H1 (cell line): ENCODE measurements around the gene ZHX3. TPM values are rescaled to one million over a fixed set of nuclear protein-coding genes. Genes with fewer than 3 reads are reported as not detected.

ENCODE experiments used
- CTCF ChIA-PET: fragments of 300-600 bp; sonication (Branson Sonifier 250); formaldehyde crosslinking; loops from one replicate; lab custom pipeline; 2021; ENCODE audit not compliant: partially characterized antibody; lab: Charles Lee
- POLR2A ChIA-PET: fragments of 300-600 bp; sonication (Branson Sonifier 250); formaldehyde crosslinking; loops from one replicate; lab custom pipeline; 2021; ENCODE audit warnings: inconsistent platforms; ENCODE audit not compliant: partially characterized antibody; lab: Charles Lee
- DNase-seq, 2 experiments: peaks; one replicate each; pipeline versions ENCODE4 v3.0.0 to v3.0.0-alpha.2; 2010 to 2022; ENCODE audit warnings: low spot score in 2 of 2, low read depth in 1 of 2, mixed read lengths in 1 of 2
- FAIRE-seq: peaks from 2 replicates; lab custom pipeline; 2011; peaks lifted over from hg19 to GRCh38; lab: Jason Lieb, UNC
- H2AFZ ChIP-seq: 2 replicates; pipeline ENCODE4 v1.8.1; 2012; ENCODE audit warnings: low read length, inconsistent platforms
- H2AK5ac ChIP-seq: 2 replicates; pipeline ENCODE4 v1.6.1; 2013; ENCODE audit warnings: low read depth, low read length
- H2BK120ac ChIP-seq: replicated peaks from 2 replicates; pipeline ENCODE3; 2013; ENCODE audit warnings: low read depth, low read length, inconsistent platforms
- H2BK12ac ChIP-seq: 2 replicates; pipeline ENCODE4 v1.6.1; 2013; ENCODE audit warnings: low read depth, low read length
- H2BK15ac ChIP-seq: 2 replicates; pipeline ENCODE4 v1.6.1; 2013; ENCODE audit warnings: low read length
- H2BK20ac ChIP-seq: 2 replicates; pipeline ENCODE4 v1.6.1; 2013; ENCODE audit warnings: low read length
- H2BK5ac ChIP-seq: 2 replicates; pipeline ENCODE4 v1.6.1; 2013; ENCODE audit warnings: low read depth, low read length
- H3K14ac ChIP-seq: 2 replicates; pipeline ENCODE4 v1.6.1; 2013; ENCODE audit warnings: inconsistent platforms; ENCODE audit not compliant: insufficient read length
- H3K18ac ChIP-seq: 2 replicates; pipeline ENCODE4 v1.6.1; 2013; ENCODE audit warnings: low read length; ENCODE audit errors: extremely low read depth
- H3K23ac ChIP-seq: 2 replicates; pipeline ENCODE4 v1.6.1; 2013; ENCODE audit warnings: inconsistent platforms; ENCODE audit not compliant: insufficient read length
- H3K23me2 ChIP-seq: 2 replicates; pipeline ENCODE4 v1.6.1; 2013; ENCODE audit warnings: low read depth, low read length
- H3K27ac ChIP-seq: 2 replicates; pipeline ENCODE4 v1.6.1; 2011; ENCODE audit warnings: low read depth, low read length, inconsistent platforms
- H3K27me3 ChIP-seq, 4 experiments: replicated peaks in 1 of 4; 1 replicate in 1 of 4; 2 replicates in 3 of 4; pipeline versions ENCODE4 v1.6.1 to v1.8.1; 2011 to 2013; ENCODE audit warnings: low read length in 3 of 4, mild to moderate bottlenecking in 3 of 4, inconsistent platforms in 2 of 4, mixed read lengths in 2 of 4, moderate library complexity in 1 of 4; ENCODE audit not compliant: control insufficient read depth in 3 of 4, insufficient read depth in 3 of 4; ENCODE audit errors: extremely low read depth in 1 of 4
- H3K36me3 ChIP-seq, 4 experiments: 2 replicates each; pipeline versions ENCODE4 v1.6.1 to v1.8.1; 2011 to 2013; ENCODE audit warnings: mild to moderate bottlenecking in 4 of 4, low read length in 3 of 4, moderate library complexity in 2 of 4, control low read depth in 1 of 4, inconsistent platforms in 1 of 4; ENCODE audit not compliant: insufficient read depth in 4 of 4, control insufficient read depth in 2 of 4
- H3K4ac ChIP-seq: replicated peaks from 2 replicates; pipeline ENCODE3; 2013; ENCODE audit warnings: low read length, low read depth, mixed read lengths, inconsistent platforms; ENCODE audit not compliant: insufficient read length
- H3K4me1 ChIP-seq, 4 experiments: replicated peaks in 1 of 4; 1 replicate in 1 of 4; 2 replicates in 3 of 4; pipeline versions ENCODE4 v1.6.1 to v1.8.1; 2011 to 2013; ENCODE audit warnings: low read length in 3 of 4, inconsistent platforms in 2 of 4, mixed read lengths in 1 of 4; ENCODE audit not compliant: insufficient read depth in 4 of 4, control insufficient read depth in 3 of 4
- H3K4me2 ChIP-seq, 2 experiments: 2 replicates each; pipeline versions ENCODE4 v1.6.1 to v1.8.1; 2011 to 2013; ENCODE audit warnings: low read depth in 2 of 2, low read length in 2 of 2, control low read depth in 1 of 2, inconsistent platforms in 1 of 2, mild to moderate bottlenecking in 1 of 2; ENCODE audit not compliant: insufficient read depth in 1 of 2
- H3K4me3 ChIP-seq, 4 experiments: fragments of 200-600, 300-600 bp in 1 of 4; sonication (generic), shearing (Covaris generic), sonication (Bioruptor Twin) in 1 of 4; 2 replicates each; pipeline versions ENCODE4 v1.5.1 to v1.8.1; 2011 to 2016; ENCODE audit warnings: low read length in 4 of 4, low read depth in 3 of 4, control low read depth in 2 of 4, inconsistent platforms in 2 of 4, mild to moderate bottlenecking in 2 of 4, mixed read lengths in 1 of 4, moderate library complexity in 1 of 4; ENCODE audit not compliant: insufficient read depth in 2 of 4; ENCODE audit errors: extremely low read depth in 1 of 4
- H3K56ac ChIP-seq: replicated peaks from 2 replicates; pipeline ENCODE3; 2013; ENCODE audit warnings: low read depth, mild to moderate bottlenecking, mixed read lengths, low read length, inconsistent platforms; ENCODE audit not compliant: insufficient read length
- H3K79me1 ChIP-seq: 2 replicates; pipeline ENCODE4 v1.6.1; 2013; ENCODE audit warnings: low read depth, low read length, control low read depth
- H3K79me2 ChIP-seq, 2 experiments: 2 replicates each; pipeline versions ENCODE4 v1.6.1 to v1.8.1; 2012 to 2013; ENCODE audit warnings: low read length in 2 of 2, mild to moderate bottlenecking in 2 of 2, inconsistent platforms in 1 of 2; ENCODE audit not compliant: insufficient read depth in 2 of 2, control insufficient read depth in 1 of 2
- H3K9ac ChIP-seq, 4 experiments: replicated peaks in 1 of 4; 1 replicate in 1 of 4; 2 replicates in 3 of 4; pipeline versions ENCODE4 v1.6.1 to v1.8.1; 2011 to 2013; ENCODE audit warnings: low read depth in 3 of 4, low read length in 3 of 4, control low read depth in 2 of 4, mild to moderate bottlenecking in 2 of 4, moderate library complexity in 2 of 4, inconsistent platforms in 1 of 4; ENCODE audit errors: extremely low read depth in 1 of 4
- H3K9me3 ChIP-seq, 2 experiments: 2 replicates each; pipeline versions ENCODE4 v1.6.1 to v1.8.1; 2012 to 2013; ENCODE audit warnings: mild to moderate bottlenecking in 2 of 2, moderate library complexity in 2 of 2, control low read depth in 1 of 2, inconsistent platforms in 1 of 2, low read depth in 1 of 2, low read length in 1 of 2, mixed read lengths in 1 of 2; ENCODE audit not compliant: insufficient read depth in 2 of 2
- H4K20me1 ChIP-seq, 2 experiments: replicated peaks in 1 of 2; 2 replicates each; pipeline versions ENCODE3 to v1.8.1; 2011 to 2013; ENCODE audit warnings: inconsistent platforms in 2 of 2, low read length in 2 of 2, mild to moderate bottlenecking in 1 of 2; ENCODE audit not compliant: insufficient read depth in 2 of 2, control insufficient read depth in 1 of 2
- H4K5ac ChIP-seq: 2 replicates; pipeline ENCODE4 v1.6.1; 2013; ENCODE audit warnings: low read length, low read depth, mixed read lengths, inconsistent platforms; ENCODE audit not compliant: insufficient read length
- H4K8ac ChIP-seq: 2 replicates; pipeline ENCODE4 v1.8.0; 2013; ENCODE audit warnings: mild to moderate bottlenecking, moderate library complexity, low read length, inconsistent platforms; ENCODE audit not compliant: insufficient read depth; ENCODE audit errors: extremely low read depth
- H4K91ac ChIP-seq: replicated peaks from 2 replicates; pipeline ENCODE3; 2013; ENCODE audit warnings: low read length, mixed read lengths, inconsistent platforms; ENCODE audit not compliant: insufficient read length
- ATF3 ChIP-seq: IDR thresholded peaks from 2 replicates; pipeline ENCODE4 v1.6.1; 2011; ENCODE audit warnings: low read depth, mild to moderate bottlenecking, low read length; ENCODE audit not compliant: insufficient read depth
- WGBS, 2 experiments: shearing (Covaris generic) in 1 of 2; methylation state at CpG; one replicate each; pipeline versions ENCODE4 v1.1.6 to v1.1.7; 2013 to 2015; ENCODE audit warnings: low lambda C conversion rate in 2 of 2, mixed read lengths in 2 of 2, inconsistent platforms in 1 of 2, low coverage in 1 of 2, missing lambda C conversion rate in 1 of 2; ENCODE audit not compliant: insufficient replicate concordance in 2 of 2, insufficient coverage in 1 of 2, insufficient read length in 1 of 2; ENCODE audit errors: extremely low coverage in 1 of 2, missing lambda C conversion rate in 1 of 2; 5-methylcytosine and 5-hydroxymethylcytosine counted together
- polyA plus RNA-seq, 7 experiments: library from polyadenylated mRNA; depleted of rRNA in 3 of 7; stranded (reverse) in 5 of 7; unstranded in 2 of 7; fragments of >200 nt in 5 of 7; fragments of 200-250 nt in 2 of 7; gene quantifications; 1 replicate in 5 of 7; 2 replicates in 1 of 7; 4 replicates in 1 of 7; pipeline versions ENCODE4 v1.2.1 to v1.2.3, GENCODE V29; 2011 to 2013; ENCODE audit warnings: missing spikeins in 2 of 7, mixed read lengths in 2 of 7
- total RNA-seq: library from RNA; stranded (reverse); fragmentation: NEBNext Ultra II Directional; extraction: Animal tissue kit (Norgen Biotek cat#: 25700); gene quantifications from 2 replicates; pipeline ENCODE4 v1.2.1, GENCODE V29; 2021

ZHX3 gene
- total and polyA plus RNA-seq, 2 of the 8 experiments (the other 6 are each of a cell fraction or from before 2014, with no cell fraction given): 1.00 to 7.8 TPM

- Histone ChIP-seq H3K23ac (no peak overlapping the region), H4K8ac (no peak overlapping the region), H3K79me1 (no peaks in the 10 kb centered on the region), H3K36me3 (no peaks in the 10 kb centered on the region), H3K27ac (no peak overlapping the region), H3K9ac (no peak overlapping the region), H2BK120ac (no peak overlapping the region), H2BK5ac (no peak overlapping the region), H3K4me2 (no peak overlapping the region), H2BK12ac (no peak overlapping the region), H3K23me2 (no peaks in the 10 kb centered on the region), H3K18ac (no peak overlapping the region), H4K20me1 (no peaks in the 10 kb centered on the region), H2AK5ac (no peak overlapping the region), H4K91ac (no peak overlapping the region), H3K14ac (no peak overlapping the region), H3K4me1 (peaks cover 3 to 13% (median 6%) of the 10 kb centered on the region in 4 experiments; a peak in 5 of 7 replicates), H2AFZ (no peak overlapping the region), H3K79me2 (no peaks in the 10 kb centered on the region), H2BK20ac (no peak overlapping the region), H3K9me3 (no peaks in the 10 kb centered on the region), H3K4ac (no peak overlapping the region), H3K4me3 (no peak overlapping the region), H3K27me3 (peaks cover 0 to 7% (median 2%) of the 10 kb centered on the region in 4 experiments; a peak in 1 of 7 replicates), H4K5ac (no peak overlapping the region), H2BK15ac (no peak overlapping the region), H3K56ac (no peak overlapping the region)
- 87% methylated on average over 4 of the region's 4 CpGs; no CpG with 5 or more reads in 1 of the 2 experiments for WGBS, 2 experiments
- FAIRE-seq (no peak), DNase-seq (no peak)
- no peak for TF ChIP-seq ATF3
- CTCF ChIA-PET: interaction anchor here (1.0 to 6.0 kb wide), 7 partner anchors 15 to 179 kb away, joined by 4 to 112 read pairs (median 35); no protein-coding TSS in a partner anchor
- POLR2A ChIA-PET: interaction anchor here (1.1 kb wide), 1 partner anchor 157 kb away, joined by 3 read pairs; no protein-coding TSS in a partner anchor
These were observed 19.4 kb upstream of the ZHX3 start for GRCh38 chr20:41336711-41337492.
